Measurements from ENCODE around the gene EXOSC1.
"Not testable (repeated sequence)": the region's sequence is repeated elsewhere in the genome, so short reads cannot be mapped to it uniquely, and the experiment has no call there.

The EXOSC1 gene

GRCh38 chr10:97407211-97407951 is 38.4 kb downstream of the EXOSC1 start:
- peak; percentile 68 for DNase-seq

GRCh38 chr10:97406483-97406882 is 39.3 kb downstream of the EXOSC1 start:
- not testable (repeated sequence) for DNase-seq

- no peak for DNase-seq
Observed at GRCh38 chr10:97406064-97406463, 39.7 kb downstream of the EXOSC1 start.

- no peak for DNase-seq
Observed at GRCh38 chr10:97404044-97404443, 41.8 kb downstream of the EXOSC1 start.

- DNase-seq = no peak
Observed at GRCh38 chr10:97401455-97401919, 44.3 kb downstream of the EXOSC1 start.

GRCh38 chr10:97400665-97401454 is 44.9 kb downstream of the EXOSC1 start, which contains the start of gene RRP12:
TSS of gene RRP12 (minus strand) at chr10:97401340. CDS start at chr10:97401231, 109 bp downstream.
- DNase-seq = peak; percentile 87

- DNase-seq = no peak
Observed at GRCh38 chr10:97399843-97400545, 45.8 kb downstream of the EXOSC1 start.

GRCh38 chr10:97396056-97396455 is 49.8 kb downstream of the EXOSC1 start:
- DNase-seq = no peak

- DNase-seq = no peak
Observed at GRCh38 chr10:97393034-97393573, 52.7 kb downstream of the EXOSC1 start.

- no peak for DNase-seq
Observed at GRCh38 chr10:97390091-97390490, 55.7 kb downstream of the EXOSC1 start.

GRCh38 chr10:97388152-97388551 is 57.7 kb downstream of the EXOSC1 start:
- DNase-seq = no peak

All from CD4-positive, alpha-beta T cell treated with Interleukin-6 for 4 hours (primary cell).